ENCODE data around the gene MAPK4.
"Not testable (repeated sequence)": the region's sequence is repeated elsewhere in the genome, so short reads cannot be mapped to it uniquely, and the experiment has no call there.

The MAPK4 gene

GRCh38 chr18:50779021-50779420, 219.1 kb downstream of the MAPK4 start:
- not testable (repeated sequence) for DNase-seq
